Activated B cell treated with CpG ODN at 0.5 μM for 24 hours (primary cell): ENCODE data around the gene PRODH. TPM values are rescaled to one million over a fixed set of nuclear protein-coding genes. Genes with fewer than 3 reads are reported as not detected.

ENCODE experiments used
- ATAC-seq: fragments of 200-7000 bp; cut with Tn5 transposase; one replicate; pipeline ENCODE4 v1.10.0; 2021; ENCODE audit warnings: low read depth, mild to moderate bottlenecking, moderate library complexity
- CTCF ChIA-PET: fragments of 350-600 bp; sonication (Branson Sonifier 250); formaldehyde crosslinking; loops from one replicate; lab custom pipeline; 2021; ENCODE audit warnings: antibody characterized with exemption; lab: Charles Lee
- POLR2A ChIA-PET: fragments of 350-600 bp; sonication (Branson Sonifier 250); formaldehyde crosslinking; loops from one replicate; lab custom pipeline; 2021; ENCODE audit warnings: antibody characterized with exemption; lab: Charles Lee
- DNase-seq: peaks from one replicate; pipeline ENCODE4 v3.0.0; 2022
- H3K27ac Mint-ChIP-seq: one replicate; pipeline ENCODE4 v1.8.0; 2020; ENCODE audit warnings: mixed read lengths
- H3K27me3 Mint-ChIP-seq: one replicate; pipeline ENCODE4 v1.8.0; 2021; ENCODE audit warnings: mixed read lengths
- H3K36me3 Mint-ChIP-seq: one replicate; pipeline ENCODE4 v1.8.0; 2021; ENCODE audit warnings: low read depth, mixed read lengths
- H3K4me1 Mint-ChIP-seq: one replicate; pipeline ENCODE4 v1.8.0; 2021; ENCODE audit warnings: mixed read lengths
- H3K4me3 Mint-ChIP-seq: one replicate; pipeline ENCODE4 v1.8.0; 2020; ENCODE audit warnings: mild to moderate bottlenecking, mixed read lengths
- H3K9me3 Mint-ChIP-seq: one replicate; pipeline ENCODE4 v1.8.0; 2020; ENCODE audit warnings: mixed read lengths
- CTCF ChIP-seq: fragments of 200-600 bp; IDR thresholded peaks from one replicate; pipeline ENCODE4 v1.8.0; 2022; ENCODE audit warnings: antibody characterized with exemption, mild to moderate bottlenecking
- intact Hi-C: fragments of 100-400 bp; cut with micrococcal nuclease; formaldehyde crosslinking; loops from one replicate; pipeline ENCODE4 v1.15.1; 2024
- total RNA-seq: library from RNA; stranded (reverse); gene quantifications from 2 replicates; pipeline ENCODE4 v1.2.3, GENCODE V29; 2022

PRODH gene
- total RNA-seq, 1 donor from 2014 or later = not detected

- no peak overlapping the region for H3K4me3 Mint-ChIP-seq
- no peak for ATAC-seq
Observed at GRCh38 chr22:18979957-18980356, 43.9 kb upstream of the PRODH start.

GRCh38 chr22:18978506-18978905 is 42.4 kb upstream of the PRODH start:
- intact Hi-C loops = no loop called here
- H3K27ac Mint-ChIP-seq = no peak overlapping the region
- CTCF ChIA-PET = no interaction called here

More at GRCh38 chr22:18979957-18980356, 43.9 kb upstream of the PRODH start:
- Mint-ChIP-seq H3K27ac (no peak overlapping the region), H3K36me3 (no peaks in the 10 kb centered on the region), H3K27me3 (peaks cover 10% of the 10 kb centered on the region), H3K4me1 (no peaks in the 10 kb centered on the region), H3K9me3 (peaks cover 4% of the 10 kb centered on the region)
- no peak for TF ChIP-seq CTCF
- POLR2A ChIA-PET = no interaction called here
- DNase-seq = no peak
- CTCF ChIA-PET = no interaction called here
- intact Hi-C loops = no loop called here

GRCh38 chr22:18977824-18978425 is 41.8 kb upstream of the PRODH start:
- DNase-seq = no peak
- peaks cover 10% of the 10 kb centered on the region for H3K27me3 Mint-ChIP-seq
- no peak overlapping the region for H3K4me3 Mint-ChIP-seq
- H3K4me1 Mint-ChIP-seq = no peaks in the 10 kb centered on the region
- no peaks in the 10 kb centered on the region for H3K36me3 Mint-ChIP-seq
- POLR2A ChIA-PET = no interaction called here
- no peak for ATAC-seq
- TF ChIP-seq CTCF = no peak
- H3K9me3 Mint-ChIP-seq = peaks cover 4% of the 10 kb centered on the region
- intact Hi-C loops = no loop called here
- H3K27ac Mint-ChIP-seq = no peak overlapping the region
- CTCF ChIA-PET = no interaction called here

More at GRCh38 chr22:18978506-18978905, 42.4 kb upstream of the PRODH start:
- DNase-seq (no peak), ATAC-seq (no peak)
- Mint-ChIP-seq H3K4me1 (no peaks in the 10 kb centered on the region), H3K9me3 (peaks cover 4% of the 10 kb centered on the region), H3K36me3 (no peaks in the 10 kb centered on the region), H3K4me3 (no peak overlapping the region), H3K27me3 (peaks cover 10% of the 10 kb centered on the region)
- POLR2A ChIA-PET = no interaction called here
- TF ChIP-seq CTCF = no peak

GRCh38 chr22:18976197-18976751 is 40.2 kb upstream of the PRODH start:
- ATAC-seq (no peak), DNase-seq (no peak)
- H3K9me3 Mint-ChIP-seq = peaks cover 4% of the 10 kb centered on the region
- intact Hi-C loops = no loop called here
- H3K27ac Mint-ChIP-seq = no peak overlapping the region
- TF ChIP-seq CTCF = no peak
- no peaks in the 10 kb centered on the region for H3K4me1 Mint-ChIP-seq
- ChIA-PET CTCF (no interaction called here), POLR2A (no interaction called here)
- H3K4me3 Mint-ChIP-seq = no peak overlapping the region
- no peaks in the 10 kb centered on the region for H3K36me3 Mint-ChIP-seq
- peaks cover 13% of the 10 kb centered on the region for H3K27me3 Mint-ChIP-seq

GRCh38 chr22:18975434-18976196 is 39.5 kb upstream of the PRODH start:
- intact Hi-C loops = no loop called here
- Mint-ChIP-seq H3K9me3 (peaks cover 4% of the 10 kb centered on the region), H3K27ac (no peak overlapping the region), H3K27me3 (peaks cover 15% of the 10 kb centered on the region), H3K4me3 (no peak overlapping the region), H3K36me3 (no peaks in the 10 kb centered on the region), H3K4me1 (no peaks in the 10 kb centered on the region)
- ATAC-seq (no peak), DNase-seq (no peak)
- TF ChIP-seq CTCF = no peak
- CTCF ChIA-PET = no interaction called here
- POLR2A ChIA-PET = no interaction called here
